Measurements from ENCODE around the gene HECTD1. TPM values are rescaled to one million over a fixed set of nuclear protein-coding genes. Genes with fewer than 3 reads are reported as not detected.

HECTD1 gene
- total and polyA plus RNA-seq, 9 of the 15 experiments (the other 6 are each of a cell fraction or from before 2014, with no cell fraction given): 27.9 to 111 (median 78.1) TPM

GRCh38 chr14:31154956-31155355 lies 52.6 kb downstream of the HECTD1 start (continued):
- TF ChIP-seq KHSRP (IDR thresholded peaks at IDR 0.05) (no peak), PREB (CRISPR knock-in tag; IDR thresholded peaks at IDR 0.05) (no peak), E4F1 (CRISPR knock-in tag; IDR thresholded peaks at IDR 0.05; ENCODE audit: borderline replicate concordance) (no peak), CBX2 (IDR thresholded peaks at IDR 0.05; ENCODE audit: insufficient read depth, low read length, poor library complexity, severe bottlenecking) (no peak), ZNF280B (CRISPR knock-in tag; IDR thresholded peaks at IDR 0.05) (no peak), PHB2 (IDR thresholded peaks at IDR 0.05; ENCODE audit: low read depth) (no peak), FOXK1 (CRISPR knock-in tag; IDR thresholded peaks at IDR 0.05; ENCODE audit: borderline replicate concordance) (no peak), CXXC5 (CRISPR knock-in tag; IDR thresholded peaks at IDR 0.05) (no peak)

All from K562 (cell line).